Vagina (tissue), 2 donors: ENCODE measurements around the gene SPATS2. TPM values are rescaled to one million over a fixed set of nuclear protein-coding genes. Genes with fewer than 3 reads are reported as not detected.

Experiments
- DNase-seq, 2 donors: peaks; one replicate each; pipeline ENCODE4 v3.0.0-alpha.2; 2017; ENCODE audit errors: extremely low spot score in 2 of 2
- H3K27ac ChIP-seq: fragments of 200-600 bp; sonication (generic); one replicate; pipeline ENCODE4 v1.5.1; 2019
- H3K27me3 ChIP-seq: fragments of 200-600 bp; sonication (generic); one replicate; pipeline ENCODE4 v1.5.1; 2019
- H3K36me3 ChIP-seq, 2 donors: fragments of 200-600 bp; sonication (generic); one replicate each; pipeline ENCODE4 v1.5.1; 2017 to 2019
- H3K4me1 ChIP-seq: fragments of 200-600 bp; sonication (generic); one replicate; pipeline ENCODE4 v1.5.1; 2019
- H3K4me3 ChIP-seq, 2 donors: fragments of 200-600 bp; sonication (generic); 1 replicate in 1 of 2; 2 replicates in 1 of 2; pipeline ENCODE4 v1.5.1; 2016 to 2019
- H3K9me3 ChIP-seq: fragments of 200-600 bp; sonication (generic); one replicate; pipeline ENCODE4 v1.5.1; 2019
- CTCF ChIP-seq, 3 experiments: fragments of 450-650 bp in 2 of 3; fragments of 200-600 bp in 1 of 3; sonication (generic) in 1 of 3; IDR thresholded peaks; one replicate each; pipeline ENCODE4 v1.5.1; 2017 to 2019; ENCODE audit warnings: antibody characterized with exemption in 3 of 3, mild to moderate bottlenecking in 2 of 3, moderate library complexity in 2 of 3
- POLR2A ChIP-seq, 2 donors: fragments of 450-650 bp; IDR thresholded peaks; one replicate each; pipeline ENCODE4 v1.6.1; 2017; ENCODE audit warnings: antibody characterized with exemption in 2 of 2, mild to moderate bottlenecking in 2 of 2, moderate library complexity in 2 of 2
- POLR2AphosphoS5 ChIP-seq, 2 donors: sonication (generic); formaldehyde crosslinking; IDR thresholded peaks; one replicate each; pipeline ENCODE4 v1.9.0; 2017; ENCODE audit warnings: antibody characterized with exemption in 2 of 2, mild to moderate bottlenecking in 2 of 2, low read depth in 1 of 2; ENCODE audit not compliant: insufficient read depth in 1 of 2
- intact Hi-C: fragments of 100-400 bp; cut with DNase I; formaldehyde crosslinking; loops from one replicate; pipeline ENCODE4 v1.15.1; 2023
- total RNA-seq: library from RNA; depleted of rRNA; stranded (reverse); fragments of >200 nt; gene quantifications from one replicate; pipeline ENCODE4 v1.2.3, GENCODE V29; 2016

Gene SPATS2
- total RNA-seq, 1 donor from 2014 or later: 28.0 TPM

- Histone ChIP-seq H3K27me3 (peaks cover 4% of the 10 kb centered on the region), H3K4me1 (peaks cover 12% of the 10 kb centered on the region), H3K36me3 (no peaks in the 10 kb centered on the region), H3K4me3 (no peak overlapping the region), H3K27ac (no peak overlapping the region), H3K9me3 (no peaks in the 10 kb centered on the region)
- no peak for TF ChIP-seq POLR2AphosphoS5 (IDR thresholded peaks at IDR 0.05; ENCODE audit: insufficient read depth in 1 of 2, low read depth in 1 of 2)
- no peak for TF ChIP-seq POLR2A (IDR thresholded peaks at IDR 0.05)
- TF ChIP-seq CTCF (IDR thresholded peaks at IDR 0.05): no peak
- intact Hi-C loops: no loop called here
- DNase-seq: no peak
These were observed 176.9 kb downstream of the SPATS2 start for GRCh38 chr12:49543914-49544815.

GRCh38 chr12:49545815-49546214, 178.6 kb downstream of the SPATS2 start:
- DNase-seq: no peak
- H3K27me3 ChIP-seq: no peaks in the 10 kb centered on the region
- no peak for TF ChIP-seq POLR2AphosphoS5 (IDR thresholded peaks at IDR 0.05; ENCODE audit: insufficient read depth in 1 of 2, low read depth in 1 of 2)
- no peak for TF ChIP-seq POLR2A (IDR thresholded peaks at IDR 0.05)
- no peak for TF ChIP-seq CTCF (IDR thresholded peaks at IDR 0.05)

GRCh38 chr12:49546481-49546880, 179.2 kb downstream of the SPATS2 start:
- H3K9me3 ChIP-seq: no peaks in the 10 kb centered on the region
- TF ChIP-seq CTCF (IDR thresholded peaks at IDR 0.05) (no peak), POLR2A (IDR thresholded peaks at IDR 0.05) (no peak), POLR2AphosphoS5 (IDR thresholded peaks at IDR 0.05; ENCODE audit: insufficient read depth in 1 of 2, low read depth in 1 of 2) (no peak)
- H3K36me3 ChIP-seq: no peaks in the 10 kb centered on the region
- peaks cover 17% of the 10 kb centered on the region for H3K4me1 ChIP-seq
- no peak overlapping the region for H3K27ac ChIP-seq
- no peaks in the 10 kb centered on the region for H3K27me3 ChIP-seq
- H3K4me3 ChIP-seq: no peak overlapping the region
- DNase-seq: no peak
- intact Hi-C loops: no loop called here

More at GRCh38 chr12:49545815-49546214, 178.6 kb downstream of the SPATS2 start:
- Histone ChIP-seq H3K36me3 (no peaks in the 10 kb centered on the region), H3K9me3 (no peaks in the 10 kb centered on the region), H3K27ac (no peak overlapping the region), H3K4me3 (no peak overlapping the region), H3K4me1 (peaks cover 17% of the 10 kb centered on the region)
- intact Hi-C loops: no loop called here

- intact Hi-C loops: no loop called here
- no peak for DNase-seq
- TF ChIP-seq POLR2A (IDR thresholded peaks at IDR 0.05) (no peak), CTCF (IDR thresholded peaks at IDR 0.05) (no peak), POLR2AphosphoS5 (IDR thresholded peaks at IDR 0.05; ENCODE audit: insufficient read depth in 1 of 2, low read depth in 1 of 2) (no peak)
- Histone ChIP-seq H3K27me3 (no peaks in the 10 kb centered on the region), H3K36me3 (no peaks in the 10 kb centered on the region), H3K4me3 (no peak overlapping the region), H3K9me3 (no peaks in the 10 kb centered on the region), H3K27ac (no peak overlapping the region), H3K4me1 (peaks cover 17% of the 10 kb centered on the region)
These were observed 179.9 kb downstream of the SPATS2 start for GRCh38 chr12:49547090-49547690.

GRCh38 chr12:49548481-49548821, 181.2 kb downstream of the SPATS2 start:
- H3K4me1 ChIP-seq: peaks cover 17% of the 10 kb centered on the region
- peak overlapping the region; percentile 38 to 43 for H3K4me3 ChIP-seq
- intact Hi-C loops: no loop called here
- TF ChIP-seq CTCF (IDR thresholded peaks at IDR 0.05) (no peak), POLR2AphosphoS5 (IDR thresholded peaks at IDR 0.05; ENCODE audit: insufficient read depth in 1 of 2, low read depth in 1 of 2) (no peak), POLR2A (IDR thresholded peaks at IDR 0.05) (no peak)
- no peaks in the 10 kb centered on the region for H3K9me3 ChIP-seq
- H3K36me3 ChIP-seq: no peaks in the 10 kb centered on the region
- no peaks in the 10 kb centered on the region for H3K27me3 ChIP-seq
- DNase-seq: no peak
- no peak overlapping the region for H3K27ac ChIP-seq
